Endothelial cell of umbilical vein (primary cell): ENCODE measurements around the gene SPATA32. TPM values are rescaled to one million over a fixed set of nuclear protein-coding genes. Genes with fewer than 3 reads are reported as not detected.

Experiments used
- BruUV-seq: library from RNA; stranded (reverse); fragments of 400-500 nt; replicated peaks from 2 replicates; lab custom pipeline; 2021; lab: Mats Ljungman, UMichigan
- CTCF ChIA-PET: fragments of 300-600, 350-600 bp; sonication (Branson Sonifier 250); formaldehyde crosslinking; loops from one replicate; lab custom pipeline; 2021; ENCODE audit warnings: antibody characterized with exemption, inconsistent platforms; lab: Charles Lee
- POLR2A ChIA-PET: fragments of 300-600, 350-600 bp; sonication (Branson Sonifier 250); formaldehyde crosslinking; loops from one replicate; lab custom pipeline; 2021; ENCODE audit warnings: antibody characterized with exemption, inconsistent platforms; lab: Charles Lee
- DNase-seq: peaks from one replicate; pipeline ENCODE4 v3.0.0-alpha.2; 2011; ENCODE audit warnings: low read depth, low spot score
- FAIRE-seq: peaks from 2 replicates; lab custom pipeline; 2011; peaks lifted over from hg19 to GRCh38; lab: Jason Lieb, UNC
- H2AFZ ChIP-seq: 2 replicates; pipeline ENCODE4 v1.6.0; 2012; ENCODE audit warnings: low read depth, low read length, control low read depth, inconsistent platforms
- H3K27ac ChIP-seq: 2 replicates; pipeline ENCODE4 v1.5.1; 2011; ENCODE audit warnings: low read depth, mild to moderate bottlenecking, control low read depth, low read length, moderate library complexity; ENCODE audit not compliant: insufficient read depth
- H3K27me3 ChIP-seq, 2 experiments: 2 replicates each; pipeline versions ENCODE4 v1.6.0 to v1.6.1; 2011; ENCODE audit warnings: low read length in 2 of 2, mixed read lengths in 1 of 2; ENCODE audit not compliant: control insufficient read depth in 2 of 2, insufficient read depth in 2 of 2
- H3K36me3 ChIP-seq, 2 experiments: 2 replicates in 1 of 2; 3 replicates in 1 of 2; pipeline ENCODE4 v1.5.1; 2011; ENCODE audit warnings: low read length in 2 of 2, mild to moderate bottlenecking in 1 of 2, moderate library complexity in 1 of 2; ENCODE audit not compliant: control insufficient read depth in 2 of 2, insufficient read depth in 2 of 2; ENCODE audit errors: extremely low read depth in 1 of 2
- H3K4me1 ChIP-seq: 3 replicates; pipeline ENCODE4 v1.5.1; 2011; ENCODE audit warnings: mild to moderate bottlenecking, low read length; ENCODE audit not compliant: control insufficient read depth, insufficient read depth; ENCODE audit errors: extremely low read depth
- H3K4me2 ChIP-seq: 2 replicates; pipeline ENCODE4 v1.6.1; 2011; ENCODE audit warnings: low read length, control low read depth, mixed read lengths; ENCODE audit not compliant: insufficient read depth
- H3K4me3 ChIP-seq, 3 experiments: fragments of 200-600 bp in 1 of 3; sonication (generic), shearing (Covaris generic) in 1 of 3; replicated peaks in 1 of 3; 2 replicates each; pipeline ENCODE4 v1.5.1; 2011 to 2016; ENCODE audit warnings: control low read depth in 3 of 3, low read length in 3 of 3, mild to moderate bottlenecking in 2 of 3, inconsistent platforms in 1 of 3, low read depth in 1 of 3, moderate library complexity in 1 of 3; ENCODE audit not compliant: insufficient read depth in 1 of 3
- H3K79me2 ChIP-seq: 2 replicates; pipeline ENCODE4 v1.6.0; 2012; ENCODE audit warnings: low read length, inconsistent platforms; ENCODE audit not compliant: control insufficient read depth, insufficient read depth
- H3K9ac ChIP-seq: replicated peaks from 2 replicates; pipeline ENCODE3; 2011; ENCODE audit warnings: low read length, control low read depth; ENCODE audit not compliant: insufficient read depth; ENCODE audit errors: extremely low read depth
- H3K9me1 ChIP-seq: replicated peaks from 3 replicates; pipeline ENCODE4 v1.6.0; 2011; ENCODE audit warnings: mild to moderate bottlenecking, low read length; ENCODE audit not compliant: control insufficient read depth, insufficient read depth; ENCODE audit errors: extremely low read depth
- H3K9me3 ChIP-seq: replicated peaks from 2 replicates; pipeline ENCODE4 v1.5.1; 2012; ENCODE audit warnings: low read length, inconsistent platforms; ENCODE audit not compliant: control insufficient read depth, insufficient read depth
- H4K20me1 ChIP-seq: replicated peaks from 2 replicates; pipeline ENCODE3; 2011; ENCODE audit warnings: mild to moderate bottlenecking, low read length; ENCODE audit not compliant: control insufficient read depth, insufficient read depth; ENCODE audit errors: extremely low read depth
- CTCF ChIP-seq, 2 donors: IDR thresholded peaks; 1 replicate in 1 of 2; 2 replicates in 1 of 2; pipeline ENCODE4 v1.5.1; 2011; ENCODE audit warnings: low read length in 2 of 2, mild to moderate bottlenecking in 2 of 2, moderate library complexity in 2 of 2, control low read depth in 1 of 2, inconsistent platforms in 1 of 2, low read depth in 1 of 2; ENCODE audit not compliant: insufficient read depth in 1 of 2; ENCODE audit errors: extremely low read depth in 1 of 2
- EZH2 ChIP-seq: IDR thresholded peaks from 2 replicates; pipeline ENCODE4 v1.6.1; 2012; ENCODE audit warnings: borderline replicate concordance, low read depth, mild to moderate bottlenecking, moderate library complexity, low read length, inconsistent platforms; ENCODE audit not compliant: severe bottlenecking
- FOS ChIP-seq: IDR thresholded peaks from 2 replicates; pipeline ENCODE4 v1.6.1; 2011; ENCODE audit warnings: mild to moderate bottlenecking, low read length, moderate library complexity, borderline replicate concordance; ENCODE audit not compliant: insufficient read depth
- GATA2 ChIP-seq: IDR thresholded peaks from 2 replicates; pipeline ENCODE4 v1.7.0; 2011; ENCODE audit warnings: low read depth, mild to moderate bottlenecking, moderate library complexity, mixed read lengths, low read length; ENCODE audit not compliant: insufficient read length, insufficient read depth
- JUN ChIP-seq: IDR thresholded peaks from 2 replicates; pipeline ENCODE4 v1.6.1; 2011; ENCODE audit warnings: borderline replicate concordance, low read depth; ENCODE audit not compliant: insufficient read length, insufficient read depth
- MAX ChIP-seq: IDR thresholded peaks from 2 replicates; pipeline ENCODE4 v1.6.1; 2011; ENCODE audit not compliant: insufficient read depth, insufficient read length
- MYC ChIP-seq: IDR thresholded peaks from one replicate; pipeline ENCODE4 v1.6.1; 2011; ENCODE audit warnings: mild to moderate bottlenecking, low read depth, low read length
- POLR2A ChIP-seq: IDR thresholded peaks from 2 replicates; pipeline ENCODE4 v1.6.1; 2012; ENCODE audit warnings: low read depth, mild to moderate bottlenecking, control low read depth, low read length
- POLR2AphosphoS5 ChIP-seq: IDR thresholded peaks from 2 replicates; pipeline ENCODE4 v1.6.1; 2012; ENCODE audit warnings: low read depth, mild to moderate bottlenecking, control low read depth, low read length, moderate library complexity; ENCODE audit not compliant: insufficient read depth
- dilution Hi-C: fragments of 300-500 bp; cut with MboI; formaldehyde crosslinking; loops from one replicate; pipeline ENCODE4 v1.15.0; 2019; ENCODE audit warnings: low sequenced_read_pairs; ENCODE audit not compliant: extremely low pct_ligation_motif_present
- intact Hi-C: fragments of 100-400 bp; cut with micrococcal nuclease; formaldehyde crosslinking; loops from one replicate; pipeline ENCODE4 v1.10.0; 2022
- polyA plus RNA-seq, 4 experiments: library from polyadenylated mRNA; depleted of rRNA in 3 of 4; stranded (reverse) in 3 of 4; unstranded in 1 of 4; fragments of >200 nt; gene quantifications; 2 replicates each; pipeline versions ENCODE4 v1.2.1 to v1.2.3, GENCODE V29; 2011 to 2012; ENCODE audit warnings: missing spikeins in 1 of 4
- total RNA-seq: library from RNA; stranded (reverse); gene quantifications from 2 replicates; pipeline ENCODE4 v1.2.3, GENCODE V29; 2021

SPATA32 gene
- total and polyA plus RNA-seq, 2 donors (not counting 3 experiments of a cell fraction or from before 2014, with no cell fraction given), result not detected

- dilution Hi-C loops, result no loop called here
Measured at GRCh38 chr17:45289301-45290268, 27.7 kb upstream of the SPATA32 start.

More at GRCh38 chr17:45289301-45290268, 27.7 kb upstream of the SPATA32 start:
- H3K9me3 ChIP-seq, result no peaks in the 10 kb centered on the region
- no peaks in the 10 kb centered on the region for H3K9me1 ChIP-seq
- peaks cover 24% of the 10 kb centered on the region for H3K79me2 ChIP-seq
- H4K20me1 ChIP-seq, result no peaks in the 10 kb centered on the region
- peaks cover 4 to 34% of the 10 kb centered on the region in 2 experiments for H3K36me3 ChIP-seq
- no peak overlapping the region for H3K4me2 ChIP-seq
- H3K27me3 ChIP-seq, result no peaks in the 10 kb centered on the region
- no peak for DNase-seq
- no peak overlapping the region for H3K27ac ChIP-seq
- no peak overlapping the region for H3K4me3 ChIP-seq
- no peak for TF ChIP-seq GATA2
- TF ChIP-seq EZH2, result no peak
- no peak for TF ChIP-seq FOS
- no peak for TF ChIP-seq POLR2AphosphoS5
- no peak for TF ChIP-seq CTCF (IDR thresholded peaks at IDR 0.05; ENCODE audit: extremely low read depth in 1 of 2, insufficient read depth in 1 of 2, low read depth in 1 of 2, low read length in 2 of 2)
- TF ChIP-seq MAX, result no peak
- no peak for TF ChIP-seq MYC
- TF ChIP-seq JUN, result no peak
- TF ChIP-seq POLR2A, result no peak
- no peak overlapping the region for H2AFZ ChIP-seq
- FAIRE-seq, result no peak
- intact Hi-C loops, result no loop called here
- ChIA-PET CTCF (interaction anchor here (1.0 to 4.2 kb wide), 3 partner anchors 12 to 95 kb away, joined by 3 to 22 read pairs (median 15); partner anchors contain the start of gene MAP3K14), POLR2A (no interaction called here)
- H3K9ac ChIP-seq, result no peak overlapping the region
- BruUV-seq, result no TSS peak
- peaks cover 20% of the 10 kb centered on the region for H3K4me1 ChIP-seq
